Measurements from ENCODE around the gene LARGE1. TPM values are rescaled to one million over a fixed set of nuclear protein-coding genes. Genes with fewer than 3 reads are reported as not detected.
"Not testable (repeated sequence)": the region's sequence is repeated elsewhere in the genome, so short reads cannot be mapped to it uniquely, and the experiment has no call there.

LARGE1 gene
- total and polyA plus RNA-seq, 5 donors, result 23.8 to 100.0 (median 73.1) TPM

GRCh38 chr22:33474587-33474986 is 445.7 kb downstream of the LARGE1 start:
- Histone ChIP-seq H3K27me3 (ENCODE audit: control insufficient read depth, insufficient read depth) (no peaks in the 10 kb centered on the region), H3K9me3 (ENCODE audit: control insufficient read depth, low read length) (no peaks in the 10 kb centered on the region), H3K27ac (ENCODE audit: low read length) (no peak overlapping the region), H3K4me3 (ENCODE audit: low read length) (no peak overlapping the region), H3K4me1 (ENCODE audit: control insufficient read depth, insufficient read depth, low read length) (no peaks in the 10 kb centered on the region)
- ATAC-seq, result no peak
- DNase-seq, result no peak
- WGBS, result 79% methylated on average over 1 of the region's 1 CpG
- intact Hi-C loops (cut with DNase I), result no loop called here

GRCh38 chr22:33472462-33473344 is 447.6 kb downstream of the LARGE1 start:
- 66% methylated on average over 9 of the region's 9 CpGs for WGBS
- H3K27ac ChIP-seq (ENCODE audit: low read length), result no peak overlapping the region
- peaks cover 2% of the 10 kb centered on the region for H3K4me1 ChIP-seq (ENCODE audit: control insufficient read depth, insufficient read depth, low read length)
- H3K27me3 ChIP-seq (ENCODE audit: control insufficient read depth, insufficient read depth), result no peaks in the 10 kb centered on the region
- H3K9me3 ChIP-seq (ENCODE audit: control insufficient read depth, low read length), result no peaks in the 10 kb centered on the region
- intact Hi-C loops (cut with DNase I), result no loop called here
- peak in 1 of 2 donors; percentile 43 for ATAC-seq
- no peak for DNase-seq
- H3K4me3 ChIP-seq (ENCODE audit: low read length), result no peak overlapping the region

DNA sequence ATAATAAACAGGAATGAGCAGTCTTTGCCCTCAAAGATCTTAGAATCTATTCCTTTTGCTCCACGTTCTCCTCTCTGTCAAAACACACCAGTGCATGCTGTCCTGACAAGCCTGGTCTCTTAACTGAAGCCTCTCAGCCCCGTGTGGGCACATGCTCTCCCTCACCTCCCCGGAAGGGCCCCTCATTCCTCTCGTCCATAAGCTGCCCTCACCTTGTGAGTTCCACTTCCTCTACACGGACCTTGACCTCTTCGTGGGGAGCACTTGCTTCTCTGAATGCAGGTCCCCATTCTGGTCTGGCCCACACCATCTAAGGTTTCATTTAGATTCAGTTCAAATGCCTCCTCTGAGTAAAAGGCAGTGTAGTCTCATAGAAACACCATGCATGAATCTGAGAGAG is 449.8 kb downstream of the LARGE1 start:
- no peak overlapping the region for H3K27ac ChIP-seq (ENCODE audit: low read length)
- H3K4me3 ChIP-seq (ENCODE audit: low read length), result no peak overlapping the region
- DNase-seq (no peak), ATAC-seq (no peak)
- H3K9me3 ChIP-seq (ENCODE audit: control insufficient read depth, low read length), result no peaks in the 10 kb centered on the region
- WGBS, result 79% methylated on average over 6 of the region's 6 CpGs
- no peaks in the 10 kb centered on the region for H3K27me3 ChIP-seq (ENCODE audit: control insufficient read depth, insufficient read depth)
- intact Hi-C loops (cut with DNase I), result no loop called here
- H3K4me1 ChIP-seq (ENCODE audit: control insufficient read depth, insufficient read depth, low read length), result peaks cover 11% of the 10 kb centered on the region

DNA sequence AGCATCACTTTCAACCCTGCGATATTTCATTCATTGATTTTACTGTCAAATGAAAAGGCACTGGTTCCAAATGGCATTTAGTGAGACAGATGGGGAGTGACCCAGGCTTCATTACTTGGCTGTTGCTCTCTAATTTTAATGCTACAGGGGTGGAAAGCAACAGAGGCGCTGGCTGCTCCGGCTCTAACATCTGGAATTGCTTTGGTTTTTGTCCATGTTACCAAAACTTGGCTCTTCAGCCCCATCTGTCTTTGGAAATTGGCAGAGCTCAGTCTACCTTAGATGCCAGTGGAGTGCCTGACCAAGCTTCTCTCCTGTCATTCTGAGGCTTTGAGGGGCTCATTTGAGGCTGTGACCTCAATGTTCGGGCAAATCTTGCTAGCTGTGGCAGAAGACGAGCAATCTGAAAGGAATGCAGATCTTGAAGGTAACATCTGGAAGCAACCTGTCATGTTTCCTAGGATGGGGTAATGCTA is 452.6 kb downstream of the LARGE1 start:
- intact Hi-C loops (cut with DNase I), result no loop called here
- 67% methylated on average over 5 of the region's 5 CpGs for WGBS
- Histone ChIP-seq H3K4me1 (ENCODE audit: control insufficient read depth, insufficient read depth, low read length) (peaks cover 15% of the 10 kb centered on the region), H3K27ac (ENCODE audit: low read length) (no peak overlapping the region), H3K9me3 (ENCODE audit: control insufficient read depth, low read length) (no peaks in the 10 kb centered on the region), H3K4me3 (ENCODE audit: low read length) (no peak overlapping the region), H3K27me3 (ENCODE audit: control insufficient read depth, insufficient read depth) (no peaks in the 10 kb centered on the region)
- ATAC-seq (no peak), DNase-seq (peak in 1 of 3 donors; percentile 51)

GRCh38 chr22:33467080-33467479 is 453.2 kb downstream of the LARGE1 start:
- intact Hi-C loops (cut with DNase I), result no loop called here
- Histone ChIP-seq H3K9me3 (ENCODE audit: control insufficient read depth, low read length) (no peaks in the 10 kb centered on the region), H3K4me1 (ENCODE audit: control insufficient read depth, insufficient read depth, low read length) (peaks cover 15% of the 10 kb centered on the region), H3K27ac (ENCODE audit: low read length) (no peak overlapping the region), H3K4me3 (ENCODE audit: low read length) (no peak overlapping the region), H3K27me3 (ENCODE audit: control insufficient read depth, insufficient read depth) (no peaks in the 10 kb centered on the region)
- DNase-seq, result no peak
- ATAC-seq, result peak in 1 of 2 donors; percentile 49
- WGBS, result 29% methylated on average over 2 of the region's 2 CpGs

GRCh38 chr22:33465554-33465953 is 454.7 kb downstream of the LARGE1 start:
- Histone ChIP-seq H3K27ac (ENCODE audit: low read length) (no peak overlapping the region), H3K9me3 (ENCODE audit: control insufficient read depth, low read length) (no peaks in the 10 kb centered on the region), H3K27me3 (ENCODE audit: control insufficient read depth, insufficient read depth) (no peaks in the 10 kb centered on the region), H3K4me1 (ENCODE audit: control insufficient read depth, insufficient read depth, low read length) (peaks cover 15% of the 10 kb centered on the region), H3K4me3 (ENCODE audit: low read length) (no peak overlapping the region)
- 22% methylated on average over 5 of the region's 5 CpGs for WGBS
- intact Hi-C loops (cut with DNase I), result no loop called here
- DNase-seq (peak in 1 of 3 donors; percentile 38), ATAC-seq (peak; percentile 71 to 78)

- WGBS, result 95% methylated on average over 2 of the region's 2 CpGs
- Histone ChIP-seq H3K4me1 (ENCODE audit: control insufficient read depth, insufficient read depth, low read length) (peaks cover 15% of the 10 kb centered on the region), H3K4me3 (ENCODE audit: low read length) (no peak overlapping the region), H3K27ac (ENCODE audit: low read length) (no peak overlapping the region), H3K9me3 (ENCODE audit: control insufficient read depth, low read length) (no peaks in the 10 kb centered on the region), H3K27me3 (ENCODE audit: control insufficient read depth, insufficient read depth) (no peaks in the 10 kb centered on the region)
- ATAC-seq (peak in 1 of 2 donors; percentile 19), DNase-seq (no peak)
- intact Hi-C loops (cut with DNase I), result no loop called here
These were observed 455.6 kb downstream of the LARGE1 start for GRCh38 chr22:33464698-33465097.

- DNase-seq, result no peak
- H3K4me3 ChIP-seq (ENCODE audit: low read length), result no peak overlapping the region
- intact Hi-C loops (cut with DNase I), result no loop called here
- H3K4me1 ChIP-seq (ENCODE audit: control insufficient read depth, insufficient read depth, low read length), result peaks cover 9% of the 10 kb centered on the region
- WGBS, result 98% methylated on average over 2 of the region's 2 CpGs
- H3K9me3 ChIP-seq (ENCODE audit: control insufficient read depth, low read length), result no peaks in the 10 kb centered on the region
- H3K27me3 ChIP-seq (ENCODE audit: control insufficient read depth, insufficient read depth), result no peaks in the 10 kb centered on the region
- H3K27ac ChIP-seq (ENCODE audit: low read length), result no peak overlapping the region
- ATAC-seq, result no peak
These were observed 458.4 kb downstream of the LARGE1 start for GRCh38 chr22:33461698-33462434.

- H3K27me3 ChIP-seq (ENCODE audit: control insufficient read depth, insufficient read depth); H3K4me3 ChIP-seq (ENCODE audit: low read length); H3K27ac ChIP-seq (ENCODE audit: low read length); H3K4me1 ChIP-seq (ENCODE audit: control insufficient read depth, insufficient read depth, low read length); ATAC-seq; H3K9me3 ChIP-seq (ENCODE audit: control insufficient read depth, low read length); DNase-seq; intact Hi-C loops (cut with DNase I): not testable (repeated sequence)
- whole genome bisulfite sequencing, result 92% methylated on average over 1 of the region's 1 CpG
These were observed 459.0 kb downstream of the LARGE1 start for GRCh38 chr22:33461245-33461644.

- ATAC-seq (no peak), DNase-seq (no peak)
- Histone ChIP-seq H3K27ac (ENCODE audit: low read length) (no peak overlapping the region), H3K27me3 (ENCODE audit: control insufficient read depth, insufficient read depth) (no peaks in the 10 kb centered on the region), H3K4me3 (ENCODE audit: low read length) (no peak overlapping the region), H3K4me1 (ENCODE audit: control insufficient read depth, insufficient read depth, low read length) (no peaks in the 10 kb centered on the region), H3K9me3 (ENCODE audit: control insufficient read depth, low read length) (no peaks in the 10 kb centered on the region)
- 95% methylated on average over 6 of the region's 6 CpGs for WGBS
- intact Hi-C loops (cut with DNase I), result loop anchor here in 1 of 4 donors (10.0 kb wide), 1 partner anchor 64 kb away; no protein-coding TSS in a partner anchor
These were observed 461.1 kb downstream of the LARGE1 start for GRCh38 chr22:33459137-33459536.

DNA sequence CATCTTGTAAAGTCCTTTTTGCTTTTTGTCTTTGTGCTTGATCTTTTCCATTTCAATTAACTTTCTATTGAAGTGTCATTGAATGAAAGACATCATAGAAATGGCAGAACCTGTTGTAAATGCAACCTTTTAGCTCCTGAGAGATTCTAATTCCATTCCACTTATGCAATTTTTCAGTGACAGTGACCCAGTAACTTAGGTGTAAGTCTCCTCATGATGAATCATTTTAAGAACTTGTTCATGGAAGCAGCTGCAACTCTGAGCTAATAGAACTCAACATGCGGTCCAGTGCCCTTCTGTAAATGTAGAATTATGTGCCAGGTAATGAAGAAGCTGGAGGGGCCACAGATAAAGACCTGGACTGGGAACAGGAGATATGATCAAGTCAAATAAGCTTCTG is 463.8 kb downstream of the LARGE1 start:
- Histone ChIP-seq H3K4me3 (ENCODE audit: low read length) (no peak overlapping the region), H3K27ac (ENCODE audit: low read length) (no peak overlapping the region), H3K4me1 (ENCODE audit: control insufficient read depth, insufficient read depth, low read length) (peaks cover 3% of the 10 kb centered on the region), H3K27me3 (ENCODE audit: control insufficient read depth, insufficient read depth) (no peaks in the 10 kb centered on the region), H3K9me3 (ENCODE audit: control insufficient read depth, low read length) (no peaks in the 10 kb centered on the region)
- 95% methylated on average over 1 of the region's 1 CpG for WGBS
- DNase-seq (no peak), ATAC-seq (no peak)
- intact Hi-C loops (cut with DNase I), result loop anchor here in 1 of 4 donors (10.0 kb wide), 1 partner anchor 62 kb away; no protein-coding TSS in a partner anchor

Measured in right cardiac atrium (tissue), 5 donors.